ENCODE measurements around the gene SPRR1B.

- no peak for TF ChIP-seq POLR2G (IDR thresholded peaks at IDR 0.05; ENCODE audit: low read depth, low read length)
- TF ChIP-seq YY1 (IDR thresholded peaks at IDR 0.05; ENCODE audit: insufficient read depth, insufficient replicate concordance, low read depth, low read length) = no peak
- no peak for TF ChIP-seq ZZZ3 (CRISPR knock-in tag; IDR thresholded peaks at IDR 0.05; ENCODE audit: borderline replicate concordance)
- TF ChIP-seq, protein P1, sequence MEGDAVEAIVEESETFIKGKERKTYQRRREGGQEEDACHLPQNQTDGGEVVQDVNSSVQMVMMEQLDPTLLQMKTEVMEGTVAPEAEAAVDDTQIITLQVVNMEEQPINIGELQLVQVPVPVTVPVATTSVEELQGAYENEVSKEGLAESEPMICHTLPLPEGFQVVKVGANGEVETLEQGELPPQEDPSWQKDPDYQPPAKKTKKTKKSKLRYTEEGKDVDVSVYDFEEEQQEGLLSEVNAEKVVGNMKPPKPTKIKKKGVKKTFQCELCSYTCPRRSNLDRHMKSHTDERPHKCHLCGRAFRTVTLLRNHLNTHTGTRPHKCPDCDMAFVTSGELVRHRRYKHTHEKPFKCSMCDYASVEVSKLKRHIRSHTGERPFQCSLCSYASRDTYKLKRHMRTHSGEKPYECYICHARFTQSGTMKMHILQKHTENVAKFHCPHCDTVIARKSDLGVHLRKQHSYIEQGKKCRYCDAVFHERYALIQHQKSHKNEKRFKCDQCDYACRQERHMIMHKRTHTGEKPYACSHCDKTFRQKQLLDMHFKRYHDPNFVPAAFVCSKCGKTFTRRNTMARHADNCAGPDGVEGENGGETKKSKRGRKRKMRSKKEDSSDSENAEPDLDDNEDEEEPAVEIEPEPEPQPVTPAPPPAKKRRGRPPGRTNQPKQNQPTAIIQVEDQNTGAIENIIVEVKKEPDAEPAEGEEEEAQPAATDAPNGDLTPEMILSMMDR (CRISPR knock-in tag; IDR thresholded peaks at IDR 0.05) = no peak
- no peak for TF ChIP-seq HNF4G (IDR thresholded peaks at IDR 0.05; ENCODE audit: borderline replicate concordance, low read depth, low read length)
- TF ChIP-seq HNF4G (CRISPR knock-in tag; IDR thresholded peaks at IDR 0.05; ENCODE audit: borderline replicate concordance, low read depth) = no peak
- no peak for TF ChIP-seq HNRNPL (IDR thresholded peaks at IDR 0.05; ENCODE audit: low read depth, low read length)
- TF ChIP-seq PLRG1 (conservative IDR thresholded peaks at IDR 0.05) = no peak
- no peak for TF ChIP-seq ZSCAN5A (CRISPR knock-in tag; IDR thresholded peaks at IDR 0.05; ENCODE audit: borderline replicate concordance)
Observed at GRCh38 chr1:152998476-152998875, 32.5 kb upstream of the SPRR1B start.
